GM12864 (cell line): ENCODE data around the gene PPP1R9A.

ENCODE experiments used
- DNase-seq: peaks from one replicate; pipeline ENCODE4 v3.0.0-alpha.2; 2011; ENCODE audit warnings: low read depth
- H3K4me3 ChIP-seq: 2 replicates; pipeline ENCODE4 v1.5.1; 2011; ENCODE audit warnings: mild to moderate bottlenecking, low read depth, low read length, control low read depth
- CTCF ChIP-seq: IDR thresholded peaks from 2 replicates; pipeline ENCODE4 v1.5.1; 2011; ENCODE audit warnings: low read depth, mild to moderate bottlenecking, moderate library complexity, low read length, control low read depth, inconsistent platforms; ENCODE audit errors: missing control alignments

The PPP1R9A gene

GRCh38 chr7:95340491-95340890 is 433.1 kb downstream of the PPP1R9A start:
- DNase-seq: no peak
- TF ChIP-seq CTCF: no peak
- H3K4me3 ChIP-seq: no peak overlapping the region

GRCh38 chr7:95342029-95342428 is 434.6 kb downstream of the PPP1R9A start:
- DNase-seq: no peak
- no peak for TF ChIP-seq CTCF

GRCh38 chr7:95342642-95343307 is 435.4 kb downstream of the PPP1R9A start:
- no peak for DNase-seq
- H3K4me3 ChIP-seq: no peak overlapping the region
- no peak for TF ChIP-seq CTCF

More at GRCh38 chr7:95342029-95342428, 434.6 kb downstream of the PPP1R9A start:
- H3K4me3 ChIP-seq: no peak overlapping the region
